NCI-H748 (cell line): ENCODE measurements around the gene KLF12.

Source experiments
- DNase-seq: peaks from one replicate; lab custom pipeline; 2025; ENCODE audit not compliant: unreplicated experiment; lab: John Stamatoyannopoulos, UW

KLF12 gene

GRCh38 chr13:74135326-74136083 lies 1.3 kb upstream of the KLF12 start:
- DNase-seq: peak; percentile 91

- DNase-seq: peak; percentile 86
Measured at GRCh38 chr13:74134777-74135325, 647 bp upstream of the KLF12 start.

- peak; percentile 91 for DNase-seq
Measured at GRCh38 chr13:74133657-74134201, 475 bp downstream of the KLF12 start.

GRCh38 chr13:74132776-74133656 lies 1.2 kb downstream of the KLF12 start:
- peak; percentile 64 for DNase-seq

- DNase-seq: peak; percentile 63
Measured at GRCh38 chr13:74132152-74132775, 1.9 kb downstream of the KLF12 start.

- peak; percentile 16 for DNase-seq
Measured at GRCh38 chr13:74131227-74131626, 3.0 kb downstream of the KLF12 start.

GRCh38 chr13:74129500-74130191 lies 4.6 kb downstream of the KLF12 start:
- DNase-seq: peak; percentile 58

- no peak for DNase-seq
Measured at GRCh38 chr13:74128156-74128767, 5.9 kb downstream of the KLF12 start.

GRCh38 chr13:74118328-74118727 lies 15.9 kb downstream of the KLF12 start:
- no peak for DNase-seq

GRCh38 chr13:74117207-74117705 lies 16.9 kb downstream of the KLF12 start:
- DNase-seq: no peak

- no peak for DNase-seq
Measured at GRCh38 chr13:74115133-74115532, 19.1 kb downstream of the KLF12 start.

GRCh38 chr13:74114641-74115040 lies 19.6 kb downstream of the KLF12 start:
- DNase-seq: no peak

GRCh38 chr13:74114202-74114601 lies 20.0 kb downstream of the KLF12 start:
- no peak for DNase-seq

GRCh38 chr13:74111901-74112824 lies 22.0 kb downstream of the KLF12 start:
- DNase-seq: no peak

- DNase-seq: no peak
Measured at GRCh38 chr13:74111399-74111798, 22.8 kb downstream of the KLF12 start.

GRCh38 chr13:74110053-74110452 lies 24.2 kb downstream of the KLF12 start:
- peak; percentile 5 for DNase-seq

- no peak for DNase-seq
Measured at GRCh38 chr13:74107598-74107997, 26.6 kb downstream of the KLF12 start.

- DNase-seq: no peak
Measured at GRCh38 chr13:74105871-74106270, 28.3 kb downstream of the KLF12 start.
